ENCODE measurements around the gene VPS33A. TPM values are rescaled to one million over a fixed set of nuclear protein-coding genes. Genes with fewer than 3 reads are reported as not detected.

Gene VPS33A
- total RNA-seq, 1 donor from 2014 or later: 11.4 TPM

GRCh38 chr12:122297494-122297893 lies 31.2 kb upstream of the VPS33A start:
- H3K4me3 ChIP-seq: no peak overlapping the region
- no peaks in the 10 kb centered on the region for H3K4me1 ChIP-seq
- peaks cover 9% of the 10 kb centered on the region for H3K9me3 ChIP-seq (replicated peaks)
- no peaks in the 10 kb centered on the region for H3K27me3 ChIP-seq (ENCODE audit: low read depth)
- no peak for DNase-seq
- no peak for TF ChIP-seq CTCF (IDR thresholded peaks at IDR 0.05; ENCODE audit: borderline replicate concordance)
- intact Hi-C loops (cut with micrococcal nuclease): no loop called here
- H3K36me3 ChIP-seq: peaks cover 81% of the 10 kb centered on the region
- no peak overlapping the region for H3K27ac ChIP-seq (replicated peaks)

GRCh38 chr12:122295877-122296276 lies 29.6 kb upstream of the VPS33A start:
- Histone ChIP-seq H3K27me3 (ENCODE audit: low read depth) (no peaks in the 10 kb centered on the region), H3K27ac (replicated peaks) (no peak overlapping the region), H3K4me1 (no peaks in the 10 kb centered on the region), H3K4me3 (no peak overlapping the region), H3K9me3 (replicated peaks) (peaks cover 9% of the 10 kb centered on the region), H3K36me3 (peaks cover 80% of the 10 kb centered on the region)
- no peak for TF ChIP-seq CTCF (IDR thresholded peaks at IDR 0.05; ENCODE audit: borderline replicate concordance)
- intact Hi-C loops (cut with micrococcal nuclease): no loop called here
- DNase-seq: no peak

GRCh38 chr12:122293081-122293480 lies 26.8 kb upstream of the VPS33A start:
- peaks cover 9% of the 10 kb centered on the region for H3K9me3 ChIP-seq (replicated peaks)

GRCh38 chr12:122291431-122291830 lies 25.1 kb upstream of the VPS33A start:
- intact Hi-C loops (cut with micrococcal nuclease): no loop called here
- Histone ChIP-seq H3K27ac (replicated peaks) (no peak overlapping the region), H3K36me3 (peaks cover 77% of the 10 kb centered on the region), H3K9me3 (replicated peaks) (peaks cover 9% of the 10 kb centered on the region), H3K27me3 (ENCODE audit: low read depth) (no peaks in the 10 kb centered on the region), H3K4me3 (no peak overlapping the region), H3K4me1 (no peaks in the 10 kb centered on the region)
- no peak for DNase-seq
- TF ChIP-seq CTCF (IDR thresholded peaks at IDR 0.05; ENCODE audit: borderline replicate concordance): no peak

More at GRCh38 chr12:122293081-122293480, 26.8 kb upstream of the VPS33A start:
- Histone ChIP-seq H3K4me3 (no peak overlapping the region), H3K4me1 (no peaks in the 10 kb centered on the region), H3K36me3 (peaks cover 77% of the 10 kb centered on the region), H3K27ac (replicated peaks) (no peak overlapping the region), H3K27me3 (ENCODE audit: low read depth) (no peaks in the 10 kb centered on the region)
- intact Hi-C loops (cut with micrococcal nuclease): no loop called here
- TF ChIP-seq CTCF (IDR thresholded peaks at IDR 0.05; ENCODE audit: borderline replicate concordance): no peak
- DNase-seq: no peak

GRCh38 chr12:122283680-122284079 lies 17.4 kb upstream of the VPS33A start:
- DNase-seq: no peak
- no peak overlapping the region for H3K27ac ChIP-seq (replicated peaks)
- no peaks in the 10 kb centered on the region for H3K4me1 ChIP-seq
- TF ChIP-seq CTCF (IDR thresholded peaks at IDR 0.05; ENCODE audit: borderline replicate concordance): no peak
- intact Hi-C loops (cut with micrococcal nuclease): no loop called here
- peaks cover 49% of the 10 kb centered on the region for H3K36me3 ChIP-seq
- no peaks in the 10 kb centered on the region for H3K27me3 ChIP-seq (ENCODE audit: low read depth)
- H3K9me3 ChIP-seq (replicated peaks): no peaks in the 10 kb centered on the region
- no peak overlapping the region for H3K4me3 ChIP-seq

- H3K4me1 ChIP-seq: no peaks in the 10 kb centered on the region
- TF ChIP-seq CTCF (IDR thresholded peaks at IDR 0.05; ENCODE audit: borderline replicate concordance): no peak
- H3K9me3 ChIP-seq (replicated peaks): no peaks in the 10 kb centered on the region
- H3K4me3 ChIP-seq: no peak overlapping the region
- peaks cover 47% of the 10 kb centered on the region for H3K36me3 ChIP-seq
- no peaks in the 10 kb centered on the region for H3K27me3 ChIP-seq (ENCODE audit: low read depth)
- intact Hi-C loops (cut with micrococcal nuclease): no loop called here
- DNase-seq: no peak
- no peak overlapping the region for H3K27ac ChIP-seq (replicated peaks)
These were observed 15.8 kb upstream of the VPS33A start for GRCh38 chr12:122282061-122282460.

Data from left ventricle myocardium inferior (tissue), 1 donor.